ENCODE measurements around the gene ZWILCH. TPM values are rescaled to one million over a fixed set of nuclear protein-coding genes. Genes with fewer than 3 reads are reported as not detected.

Gene ZWILCH
- total RNA-seq, 1 experiment from 2014 or later = 39.9 TPM

- intact Hi-C loops (cut with micrococcal nuclease; ENCODE audit: unreplicated experiment) (no loop called here), in situ Hi-C loops (cut with HindIII; ENCODE audit: low pct_unique_long_range_greater_than_20kb, low sequenced_read_pairs) (no loop called here)
- no peaks in the 10 kb centered on the region for H3K27me3 ChIP-seq (ENCODE audit: control insufficient read depth, insufficient read depth, low read length)
- ChIA-PET CTCF (no interaction called here), POLR2A (no interaction called here)
- BruUV-seq (replicated peaks) = no TSS peak
- no peaks in the 10 kb centered on the region for H3K36me3 ChIP-seq (ENCODE audit: control insufficient read depth, insufficient read depth, low read length)
- H3K4me1 ChIP-seq (ENCODE audit: control insufficient read depth, insufficient read depth, low read length) = peaks cover 7% of the 10 kb centered on the region; the same call in 1 of the 2 replicates
- DNase-seq (ENCODE audit: low read depth, low spot score) (no peak), ATAC-seq (no peak)
- no peak overlapping the region for H3K27ac ChIP-seq (ENCODE audit: low read length)
- no peak overlapping the region for H3K4me3 ChIP-seq (ENCODE audit: low read depth in 2 of 2, low read length in 2 of 2)
- no peak for TF ChIP-seq TCF7L2 (IDR thresholded peaks at IDR 0.05; ENCODE audit: low read depth, low read length)
- TF ChIP-seq POLR2AphosphoS5 (IDR thresholded peaks at IDR 0.05; ENCODE audit: low read depth, low read length) = no peak
- TF ChIP-seq CTCF (IDR thresholded peaks at IDR 0.05) = no peak
- no peak for TF ChIP-seq REST (IDR thresholded peaks at IDR 0.05; ENCODE audit: insufficient read depth in 1 of 2, low read depth in 2 of 2, low read length in 1 of 2)
- TF ChIP-seq SIN3A (IDR thresholded peaks at IDR 0.05; ENCODE audit: borderline replicate concordance, insufficient read depth, low read depth, low read length) = no peak
- no peaks in the 10 kb centered on the region for H3K9me3 ChIP-seq (ENCODE audit: control insufficient read depth, insufficient read depth, low read depth, low read length)
Measured at GRCh38 chr15:66563566-66564110, 58.5 kb downstream of the ZWILCH start.

GRCh38 chr15:66564136-66565041 lies 59.3 kb downstream of the ZWILCH start:
- DNase-seq (ENCODE audit: low read depth, low spot score) (no peak), ATAC-seq (no peak)
- intact Hi-C loops (cut with micrococcal nuclease; ENCODE audit: unreplicated experiment) (no loop called here), in situ Hi-C loops (cut with HindIII; ENCODE audit: low pct_unique_long_range_greater_than_20kb, low sequenced_read_pairs) (no loop called here)
- no peaks in the 10 kb centered on the region for H3K9me3 ChIP-seq (ENCODE audit: control insufficient read depth, insufficient read depth, low read depth, low read length)
- no peak overlapping the region for H3K4me3 ChIP-seq (ENCODE audit: low read depth in 2 of 2, low read length in 2 of 2)
- no peak for TF ChIP-seq POLR2AphosphoS5 (IDR thresholded peaks at IDR 0.05; ENCODE audit: low read depth, low read length)
- TF ChIP-seq CTCF (IDR thresholded peaks at IDR 0.05) = no peak
- TF ChIP-seq TCF7L2 (IDR thresholded peaks at IDR 0.05; ENCODE audit: low read depth, low read length) = no peak
- TF ChIP-seq SIN3A (IDR thresholded peaks at IDR 0.05; ENCODE audit: borderline replicate concordance, insufficient read depth, low read depth, low read length) = no peak
- TF ChIP-seq REST (IDR thresholded peaks at IDR 0.05; ENCODE audit: insufficient read depth in 1 of 2, low read depth in 2 of 2, low read length in 1 of 2) = no peak
- H3K36me3 ChIP-seq (ENCODE audit: control insufficient read depth, insufficient read depth, low read length) = no peaks in the 10 kb centered on the region
- POLR2A ChIA-PET = no interaction called here
- BruUV-seq (replicated peaks) = no TSS peak
- H3K27ac ChIP-seq (ENCODE audit: low read length) = no peak overlapping the region
- H3K27me3 ChIP-seq (ENCODE audit: control insufficient read depth, insufficient read depth, low read length) = no peaks in the 10 kb centered on the region
- H3K4me1 ChIP-seq (ENCODE audit: control insufficient read depth, insufficient read depth, low read length) = peaks cover 7% of the 10 kb centered on the region; the same call in 1 of the 2 replicates
- CTCF ChIA-PET = interaction anchor here (0.5 kb wide), 1 partner anchor 38 kb away, joined by 3 read pairs; no protein-coding TSS in a partner anchor
